ENCODE measurements around the gene TBX6.

- TF ChIP-seq, protein P1, sequence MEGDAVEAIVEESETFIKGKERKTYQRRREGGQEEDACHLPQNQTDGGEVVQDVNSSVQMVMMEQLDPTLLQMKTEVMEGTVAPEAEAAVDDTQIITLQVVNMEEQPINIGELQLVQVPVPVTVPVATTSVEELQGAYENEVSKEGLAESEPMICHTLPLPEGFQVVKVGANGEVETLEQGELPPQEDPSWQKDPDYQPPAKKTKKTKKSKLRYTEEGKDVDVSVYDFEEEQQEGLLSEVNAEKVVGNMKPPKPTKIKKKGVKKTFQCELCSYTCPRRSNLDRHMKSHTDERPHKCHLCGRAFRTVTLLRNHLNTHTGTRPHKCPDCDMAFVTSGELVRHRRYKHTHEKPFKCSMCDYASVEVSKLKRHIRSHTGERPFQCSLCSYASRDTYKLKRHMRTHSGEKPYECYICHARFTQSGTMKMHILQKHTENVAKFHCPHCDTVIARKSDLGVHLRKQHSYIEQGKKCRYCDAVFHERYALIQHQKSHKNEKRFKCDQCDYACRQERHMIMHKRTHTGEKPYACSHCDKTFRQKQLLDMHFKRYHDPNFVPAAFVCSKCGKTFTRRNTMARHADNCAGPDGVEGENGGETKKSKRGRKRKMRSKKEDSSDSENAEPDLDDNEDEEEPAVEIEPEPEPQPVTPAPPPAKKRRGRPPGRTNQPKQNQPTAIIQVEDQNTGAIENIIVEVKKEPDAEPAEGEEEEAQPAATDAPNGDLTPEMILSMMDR (IDR thresholded peaks at IDR 0.05 in 8 of 11, conservative IDR thresholded peaks at IDR 0.05 in 3 of 11) = peak in 1 of 11 experiments; percentile 1
- TF ChIP-seq POLR2AphosphoS5 (IDR thresholded peaks at IDR 0.05) (peak in 2 of 3 donors; percentile 7 to 41), POLR2A (IDR thresholded peaks at IDR 0.05) (no peak)
These were observed 21.4 kb upstream of the TBX6 start, which contains the start of gene GDPD3 for GRCh38 chr16:30113031-30113710.
